CD14-positive monocyte (primary cell): ENCODE data around the gene EGFL8. TPM values are rescaled to one million over a fixed set of nuclear protein-coding genes. Genes with fewer than 3 reads are reported as not detected.

Source experiments
- DNase-seq, 3 donors: peaks; one replicate each; pipeline ENCODE4 v3.0.0-alpha.2; 2011 to 2022
- H2AFZ ChIP-seq: 2 replicates; pipeline ENCODE4 v1.6.0; 2012; ENCODE audit warnings: mild to moderate bottlenecking, low read depth, low read length, inconsistent platforms; ENCODE audit not compliant: insufficient read depth, poor library complexity, severe bottlenecking
- H3K27ac ChIP-seq, 2 donors: 1 replicate in 1 of 2; 2 replicates in 1 of 2; pipeline ENCODE4 v1.5.1; 2012 to 2013; ENCODE audit warnings: low read length in 2 of 2, control low read depth in 1 of 2, inconsistent platforms in 1 of 2, low read depth in 1 of 2, mild to moderate bottlenecking in 1 of 2
- H3K27me3 ChIP-seq, 2 donors: one replicate each; pipeline versions ENCODE4 v1.6.0 to v1.6.1; 2011 to 2013; ENCODE audit warnings: low read length in 2 of 2; ENCODE audit not compliant: control insufficient read depth in 2 of 2, insufficient read depth in 2 of 2
- H3K36me3 ChIP-seq, 2 donors: replicated peaks in 1 of 2; 1 replicate in 1 of 2; 2 replicates in 1 of 2; pipeline versions ENCODE4 v1.5.1 to v1.6.1; 2012 to 2013; ENCODE audit warnings: low read length in 2 of 2, control low read depth in 1 of 2, inconsistent platforms in 1 of 2, mild to moderate bottlenecking in 1 of 2; ENCODE audit not compliant: insufficient read depth in 2 of 2, control insufficient read depth in 1 of 2
- H3K4me1 ChIP-seq, 2 donors: 1 replicate in 1 of 2; 2 replicates in 1 of 2; pipeline versions ENCODE4 v1.5.1 to v1.6.1; 2012 to 2013; ENCODE audit warnings: low read length in 2 of 2, control low read depth in 1 of 2, inconsistent platforms in 1 of 2, mild to moderate bottlenecking in 1 of 2, moderate library complexity in 1 of 2; ENCODE audit not compliant: insufficient read depth in 2 of 2, control insufficient read depth in 1 of 2
- H3K4me2 ChIP-seq: replicated peaks from 2 replicates; pipeline ENCODE3; 2012; ENCODE audit warnings: low read length, moderate library complexity, mild to moderate bottlenecking; ENCODE audit not compliant: poor library complexity, severe bottlenecking; ENCODE audit errors: extremely low read depth
- H3K4me3 ChIP-seq, 3 experiments: fragments of 200-600 bp in 1 of 3; sonication (generic) in 1 of 3; replicated peaks in 1 of 3; 1 replicate in 2 of 3; 2 replicates in 1 of 3; pipeline ENCODE4 v1.5.1; 2011 to 2013; ENCODE audit warnings: low read length in 3 of 3, mild to moderate bottlenecking in 3 of 3, control low read depth in 2 of 3, low read depth in 2 of 3, inconsistent platforms in 1 of 3, moderate library complexity in 1 of 3
- H3K79me2 ChIP-seq: 2 replicates; pipeline ENCODE4 v1.6.0; 2012; ENCODE audit warnings: mild to moderate bottlenecking, control low read depth, inconsistent platforms, low read length, moderate library complexity; ENCODE audit not compliant: insufficient read depth
- H3K9ac ChIP-seq: 2 replicates; pipeline ENCODE4 v1.6.0; 2017; ENCODE audit warnings: low read length, mild to moderate bottlenecking; ENCODE audit not compliant: insufficient read depth, poor library complexity, severe bottlenecking
- H3K9me3 ChIP-seq, 2 donors: replicated peaks in 1 of 2; 1 replicate in 1 of 2; 2 replicates in 1 of 2; pipeline versions ENCODE4 v1.5.1 to v1.6.1; 2012 to 2013; ENCODE audit warnings: low read length in 2 of 2, control low read depth in 1 of 2; ENCODE audit not compliant: control insufficient read depth in 1 of 2, insufficient read depth in 1 of 2
- H4K20me1 ChIP-seq: 2 replicates; pipeline ENCODE4 v1.6.0; 2012; ENCODE audit warnings: mild to moderate bottlenecking, low read length, control low read depth, moderate library complexity; ENCODE audit not compliant: insufficient read depth
- H3K27ac Mint-ChIP-seq, 7 donors: one replicate each; pipeline ENCODE4 v1.8.0; 2020; ENCODE audit warnings: mild to moderate bottlenecking in 7 of 7, mixed read lengths in 7 of 7, moderate library complexity in 6 of 7, inconsistent platforms in 2 of 7
- H3K27me3 Mint-ChIP-seq, 3 donors: one replicate each; pipeline ENCODE4 v1.8.0; 2021 to 2022; ENCODE audit warnings: low read depth in 3 of 3, mild to moderate bottlenecking in 3 of 3, mixed read lengths in 3 of 3, moderate library complexity in 3 of 3, inconsistent platforms in 1 of 3
- H3K36me3 Mint-ChIP-seq, 2 donors: one replicate each; pipeline ENCODE4 v1.8.0; 2020; ENCODE audit warnings: mixed read lengths in 2 of 2, inconsistent platforms in 1 of 2, mild to moderate bottlenecking in 1 of 2
- H3K4me1 Mint-ChIP-seq: one replicate; pipeline ENCODE4 v1.8.0; 2020; ENCODE audit warnings: mild to moderate bottlenecking, mixed read lengths
- H3K4me3 Mint-ChIP-seq, 2 donors: one replicate each; pipeline ENCODE4 v1.8.0; 2020; ENCODE audit warnings: mild to moderate bottlenecking in 2 of 2, mixed read lengths in 2 of 2, moderate library complexity in 1 of 2
- H3K9me3 Mint-ChIP-seq, 7 donors: one replicate each; pipeline ENCODE4 v1.8.0; 2020 to 2022; ENCODE audit warnings: mixed read lengths in 7 of 7, mild to moderate bottlenecking in 6 of 7, moderate library complexity in 6 of 7, inconsistent platforms in 2 of 7
- WGBS: methylation state at CpG from one replicate; pipeline ENCODE4 v1.1.5; 2013; ENCODE audit warnings: missing lambda C conversion rate; ENCODE audit not compliant: insufficient coverage; 5-methylcytosine and 5-hydroxymethylcytosine counted together
- intact Hi-C, 2 donors: fragments of 100-400 bp; cut with micrococcal nuclease; formaldehyde crosslinking; loops; one replicate each; pipeline versions ENCODE4 v1.15.0 to v1.15.1; 2023
- polyA plus RNA-seq, 3 donors: library from polyadenylated mRNA; depleted of rRNA in 1 of 3; unstranded in 2 of 3; stranded (reverse) in 1 of 3; fragments of 300-500 nt in 2 of 3; fragments of >200 nt in 1 of 3; fragmentation: Illumina TruSeq in 2 of 3; gene quantifications; 1 replicate in 2 of 3; 2 replicates in 1 of 3; pipeline ENCODE4 v1.2.3, GENCODE V29; 2012 to 2021
- TF ChIP-seq, protein P1 (sequence below): fragments of 200-600 bp; IDR thresholded peaks from one replicate; pipeline ENCODE4 v1.8.0; 2022; ENCODE audit warnings: antibody characterized with exemption, mild to moderate bottlenecking

Gene EGFL8
- polyA plus RNA-seq, 3 donors: 0.22 to 1.8 TPM; not detected in 1

DNA sequence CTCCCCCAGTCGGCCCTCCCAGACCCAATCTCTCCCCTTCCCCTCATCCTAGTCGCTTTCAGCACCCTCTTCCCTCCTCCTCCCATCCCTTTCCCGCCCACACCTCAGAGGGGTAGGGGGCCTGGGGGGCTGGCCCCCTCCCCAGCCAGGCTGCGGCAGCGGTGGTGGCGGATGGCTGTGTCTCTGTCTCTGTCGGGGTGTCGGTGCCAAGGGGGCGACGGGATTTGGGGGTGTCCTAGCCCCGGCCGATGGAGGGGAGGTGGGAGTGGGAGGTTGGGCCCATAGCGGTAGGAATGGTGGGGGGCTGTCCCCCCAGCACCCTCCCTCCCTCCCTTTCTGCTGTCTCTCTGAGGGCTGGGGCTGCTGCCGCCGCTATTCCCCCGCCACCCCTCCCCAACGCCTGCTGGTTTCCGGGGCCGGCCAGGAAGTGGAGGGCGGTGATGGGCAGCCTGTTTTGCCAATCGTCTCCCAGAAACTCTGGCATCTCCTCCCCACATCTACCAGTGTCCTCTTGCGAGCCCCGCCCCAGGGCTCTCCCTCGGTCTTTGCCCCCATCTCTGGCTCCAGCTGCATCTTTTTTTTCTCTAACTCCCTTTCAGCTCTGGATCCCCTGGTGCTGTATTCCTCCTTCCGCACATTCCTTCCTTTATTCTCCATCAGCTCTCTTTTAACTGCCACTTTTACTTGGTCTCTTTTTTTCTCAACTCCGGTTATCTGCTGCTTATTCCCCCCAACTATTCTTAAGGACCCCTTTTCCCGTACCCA is 11.5 kb downstream of the EGFL8 start, which contains the start of gene AGPAT1:
Gene AGPAT1, minus strand, starts transcription at position 374 of the 765 bp plus-strand sequence. CDS start 4,588 bp downstream, outside the sequence.
- intact Hi-C loops: loop anchor here (1.0 to 5.0 kb wide), 3 partner anchors 21 to 54 kb away; partner anchors contain the start of gene PPT2 (in 1 of the 2)
- Histone ChIP-seq H3K9ac (peak within 1 kb of the TSS; percentile 81), H3K4me1 (peaks cover 49 to 63% of the 10 kb centered on the region in 2 donors), H3K9me3 (no peaks in the 10 kb centered on the region), H3K27me3 (no peaks in the 10 kb centered on the region), H2AFZ (peak within 1 kb of the TSS; percentile 93), H3K36me3 (peaks cover 8 to 16% of the 10 kb centered on the region in 2 donors), H3K79me2 (peaks cover 42% of the 10 kb centered on the region), H4K20me1 (no peaks in the 10 kb centered on the region), H3K4me2 (peak within 1 kb of the TSS; percentile 97), H3K4me3 (peak within 1 kb of the TSS; percentile 71 to 94 (median 82)), H3K27ac (peak within 1 kb of the TSS; percentile 89 to 90)
- Mint-ChIP-seq H3K36me3 (peaks cover 14 to 16% of the 10 kb centered on the region in 2 donors), H3K4me1 (peaks cover 69% of the 10 kb centered on the region), H3K27ac (peak within 1 kb of the TSS; percentile 96 to 100 (median 100)), H3K9me3 (no peaks in the 10 kb centered on the region), H3K4me3 (peak within 1 kb of the TSS; percentile 90 to 98), H3K27me3 (peaks cover 0 to 4% (median under 1%) of the 10 kb centered on the region in 3 donors)
- TF ChIP-seq, protein P1, sequence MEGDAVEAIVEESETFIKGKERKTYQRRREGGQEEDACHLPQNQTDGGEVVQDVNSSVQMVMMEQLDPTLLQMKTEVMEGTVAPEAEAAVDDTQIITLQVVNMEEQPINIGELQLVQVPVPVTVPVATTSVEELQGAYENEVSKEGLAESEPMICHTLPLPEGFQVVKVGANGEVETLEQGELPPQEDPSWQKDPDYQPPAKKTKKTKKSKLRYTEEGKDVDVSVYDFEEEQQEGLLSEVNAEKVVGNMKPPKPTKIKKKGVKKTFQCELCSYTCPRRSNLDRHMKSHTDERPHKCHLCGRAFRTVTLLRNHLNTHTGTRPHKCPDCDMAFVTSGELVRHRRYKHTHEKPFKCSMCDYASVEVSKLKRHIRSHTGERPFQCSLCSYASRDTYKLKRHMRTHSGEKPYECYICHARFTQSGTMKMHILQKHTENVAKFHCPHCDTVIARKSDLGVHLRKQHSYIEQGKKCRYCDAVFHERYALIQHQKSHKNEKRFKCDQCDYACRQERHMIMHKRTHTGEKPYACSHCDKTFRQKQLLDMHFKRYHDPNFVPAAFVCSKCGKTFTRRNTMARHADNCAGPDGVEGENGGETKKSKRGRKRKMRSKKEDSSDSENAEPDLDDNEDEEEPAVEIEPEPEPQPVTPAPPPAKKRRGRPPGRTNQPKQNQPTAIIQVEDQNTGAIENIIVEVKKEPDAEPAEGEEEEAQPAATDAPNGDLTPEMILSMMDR: no peak
- under 1% methylated on average over 17 of the region's 27 CpGs for WGBS
- peak; percentile 92 to 95 (median 93) for DNase-seq

- peaks cover 49% of the 10 kb centered on the region for H3K79me2 ChIP-seq
- H3K4me2 ChIP-seq: peak overlapping the region; percentile 97
- H3K4me1 Mint-ChIP-seq: peaks cover 75% of the 10 kb centered on the region
- peaks cover 0 to 4% (median 0%) of the 10 kb centered on the region in 3 donors for H3K27me3 Mint-ChIP-seq
- H4K20me1 ChIP-seq: no peaks in the 10 kb centered on the region
- H3K27ac ChIP-seq: peak overlapping the region; percentile 89 to 90
- 64% methylated on average over 2 of the region's 5 CpGs for WGBS
- H3K4me3 Mint-ChIP-seq: peak overlapping the region; percentile 90 to 98
- H3K36me3 ChIP-seq: peaks cover 11 to 18% of the 10 kb centered on the region in 2 donors
- peaks cover 49 to 64% of the 10 kb centered on the region in 2 donors for H3K4me1 ChIP-seq
- TF ChIP-seq, protein P1: no peak
- peaks cover 16 to 18% of the 10 kb centered on the region in 2 donors for H3K36me3 Mint-ChIP-seq
- H3K9ac ChIP-seq: peak overlapping the region; percentile 81
- peak overlapping the region; percentile 71 to 94 (median 82) for H3K4me3 ChIP-seq
- DNase-seq: peak in 2 of 3 donors; percentile 32 to 66
- H3K27ac Mint-ChIP-seq: peak overlapping the region; percentile 96 to 100 (median 100)
- intact Hi-C loops: loop anchor here (1.0 to 5.0 kb wide), 2 partner anchors 28 to 54 kb away; no protein-coding TSS in a partner anchor
- no peaks in the 10 kb centered on the region for H3K9me3 Mint-ChIP-seq
- peak overlapping the region; percentile 93 for H2AFZ ChIP-seq
- no peaks in the 10 kb centered on the region for H3K9me3 ChIP-seq
- no peaks in the 10 kb centered on the region for H3K27me3 ChIP-seq
Measured at GRCh38 chr6:32176476-32177182, 12.2 kb downstream of the EGFL8 start.
